ENCODE results near the gene SLC4A11. TPM values are rescaled to one million over a fixed set of nuclear protein-coding genes. Genes with fewer than 3 reads are reported as not detected.
"Not testable (repeated sequence)": the region's sequence is repeated elsewhere in the genome, so short reads cannot be mapped to it uniquely, and the experiment has no call there.

Gene SLC4A11
- total RNA-seq, 1 donor from 2014 or later = 3.2 TPM

DNA sequence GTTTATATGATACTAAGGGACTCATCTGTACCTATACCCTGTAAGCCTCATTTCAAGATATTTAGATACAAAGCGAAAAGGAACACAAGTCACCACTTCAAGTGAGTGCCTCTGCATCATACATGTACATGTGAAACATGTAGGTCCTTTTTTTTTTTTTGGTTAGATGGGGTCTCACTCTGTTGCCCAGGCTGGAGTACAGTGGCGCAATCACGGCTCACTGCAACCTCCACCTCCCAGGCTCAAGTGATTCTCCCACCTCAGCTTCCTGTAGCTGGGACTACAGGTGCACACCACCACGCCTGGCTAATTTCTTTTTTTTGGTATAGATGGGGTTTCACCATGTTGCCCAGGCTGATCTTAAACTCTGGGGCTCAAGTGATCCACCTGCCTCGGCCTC, 56.6 kb downstream of the SLC4A11 start:
- DNase-seq (ENCODE audit: low spot score); H3K27me3 Mint-ChIP-seq (ENCODE audit: insufficient read depth); H3K27ac Mint-ChIP-seq; H3K4me3 Mint-ChIP-seq; H3K9me3 Mint-ChIP-seq; H3K36me3 Mint-ChIP-seq (ENCODE audit: low read depth); H3K4me1 Mint-ChIP-seq (ENCODE audit: low read depth); intact Hi-C loops (cut with micrococcal nuclease): not testable (repeated sequence)

DNA sequence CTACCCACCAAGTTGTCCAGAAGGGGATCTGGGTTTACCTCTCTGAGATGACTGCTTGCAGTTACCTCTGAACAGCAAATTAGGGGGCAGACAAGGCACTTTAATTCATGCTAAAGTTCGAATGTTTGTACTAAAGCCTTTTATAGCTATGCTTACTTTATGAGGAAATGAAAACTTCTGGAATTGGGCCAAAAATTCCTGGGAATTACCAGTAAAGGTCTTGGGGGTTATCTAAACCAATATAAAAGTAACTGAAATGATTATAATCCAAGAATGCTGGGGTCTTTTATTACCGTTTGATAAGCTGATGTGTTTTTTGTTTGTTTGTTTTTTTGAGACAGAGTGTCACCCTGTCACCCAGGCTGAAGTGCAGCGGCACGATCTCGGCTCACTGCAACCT, 57.7 kb downstream of the SLC4A11 start:
- Mint-ChIP-seq H3K27me3 (ENCODE audit: insufficient read depth) (peaks cover 2% of the 10 kb centered on the region), H3K4me3 (no peak overlapping the region), H3K9me3 (no peaks in the 10 kb centered on the region), H3K27ac (no peak overlapping the region), H3K36me3 (ENCODE audit: low read depth) (no peaks in the 10 kb centered on the region), H3K4me1 (ENCODE audit: low read depth) (no peaks in the 10 kb centered on the region)
- intact Hi-C loops (cut with micrococcal nuclease) = no loop called here
- DNase-seq (ENCODE audit: low spot score) = no peak

DNA sequence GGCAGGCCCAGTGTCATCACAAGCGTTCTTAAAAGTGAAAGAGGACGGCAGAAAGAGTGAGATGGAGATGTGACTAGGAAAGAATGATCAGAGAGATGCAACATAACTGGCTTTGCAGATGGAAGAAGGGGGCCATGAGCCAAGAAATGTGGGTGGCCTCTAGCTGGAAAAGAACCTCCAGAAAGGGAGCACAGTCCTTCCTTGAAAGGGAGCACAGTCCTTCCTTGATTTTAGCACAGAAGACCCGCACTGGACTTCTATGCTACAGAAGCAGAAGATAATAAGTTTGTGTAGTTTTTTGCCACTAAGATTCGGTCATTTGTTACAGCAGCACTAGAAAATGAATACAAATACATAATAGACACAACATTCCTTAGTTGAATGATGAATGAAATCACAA, 58.7 kb downstream of the SLC4A11 start:
- intact Hi-C loops (cut with micrococcal nuclease) = no loop called here
- no peak overlapping the region for H3K27ac Mint-ChIP-seq
- no peak for DNase-seq (ENCODE audit: low spot score)
- H3K4me1 Mint-ChIP-seq (ENCODE audit: low read depth) = no peaks in the 10 kb centered on the region
- no peaks in the 10 kb centered on the region for H3K9me3 Mint-ChIP-seq
- no peak overlapping the region for H3K4me3 Mint-ChIP-seq
- peaks cover 6% of the 10 kb centered on the region for H3K27me3 Mint-ChIP-seq (ENCODE audit: insufficient read depth)
- no peaks in the 10 kb centered on the region for H3K36me3 Mint-ChIP-seq (ENCODE audit: low read depth)

DNA sequence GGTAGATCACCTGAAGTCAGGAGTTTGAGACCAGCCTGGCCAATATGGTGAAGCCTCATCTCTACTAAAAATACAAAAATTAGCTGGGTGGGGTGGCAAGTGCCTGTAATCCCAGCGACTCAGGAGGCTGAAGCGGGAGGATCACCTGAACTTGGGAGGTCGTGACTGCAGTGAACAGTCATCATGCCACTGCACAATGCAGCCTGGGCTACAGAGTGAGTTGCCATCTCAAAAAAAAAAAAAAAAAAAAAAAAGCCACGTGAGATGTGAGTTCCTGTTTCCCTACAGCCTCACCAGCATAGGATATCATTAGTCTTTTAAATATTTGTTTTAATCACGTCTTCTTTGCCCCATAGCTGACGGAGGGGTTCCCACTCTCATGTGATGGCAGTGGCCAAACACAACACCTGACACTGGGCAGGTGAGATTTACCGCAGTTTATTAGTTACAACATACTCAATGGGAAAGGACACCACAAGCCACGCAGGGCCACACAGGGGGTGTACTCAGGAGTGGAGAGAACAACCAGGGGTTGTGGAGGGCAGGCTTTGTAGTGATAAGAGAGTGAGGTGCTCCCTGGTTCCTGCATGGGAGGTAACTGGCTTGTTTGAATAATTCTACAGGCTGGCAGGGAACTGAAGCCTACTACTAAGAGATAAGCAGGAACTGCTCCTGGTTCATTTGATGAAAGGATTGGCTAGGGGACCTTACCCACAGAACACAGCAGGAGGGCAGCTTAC, 61.1 kb downstream of the SLC4A11 start:
- Mint-ChIP-seq H3K9me3 (no peaks in the 10 kb centered on the region), H3K4me3 (no peak overlapping the region), H3K27ac (no peak overlapping the region), H3K4me1 (ENCODE audit: low read depth) (peaks cover 12% of the 10 kb centered on the region), H3K36me3 (ENCODE audit: low read depth) (peaks cover 5% of the 10 kb centered on the region), H3K27me3 (ENCODE audit: insufficient read depth) (peaks cover 16% of the 10 kb centered on the region)
- intact Hi-C loops (cut with micrococcal nuclease) = no loop called here
- no peak for DNase-seq (ENCODE audit: low spot score)

Other genes starting within 250 kb of the SLC4A11 start
- 2.1 and 2.3 TPM in 2 replicates for gene GNRH2, start 195.6 kb downstream of the SLC4A11 start, total RNA-seq
- gene MRPS26, start 193.1 kb downstream of the SLC4A11 start, total RNA-seq = 106 and 114 TPM in 2 replicates
- not detected in 2 replicates for gene OXT, start 167.6 kb downstream of the SLC4A11 start, total RNA-seq
- gene AVP, start 154.5 kb downstream of the SLC4A11 start, total RNA-seq = not detected in 2 replicates
- gene FASTKD5, start 79.3 kb downstream of the SLC4A11 start, total RNA-seq = 25.4 TPM in 2 replicates
- gene UBOX5, start 79.3 kb downstream of the SLC4A11 start, total RNA-seq = 5.9 and 7.7 TPM in 2 replicates
- gene LZTS3, start 65.6 kb downstream of the SLC4A11 start, total RNA-seq = 0.54 and 0.78 TPM in 2 replicates
- 67.5 and 72.3 TPM in 2 replicates for gene DDRGK1, start 34.5 kb downstream of the SLC4A11 start, total RNA-seq
- gene ITPA, start 29.7 kb downstream of the SLC4A11 start, total RNA-seq = 93.3 and 96.0 TPM in 2 replicates
- 0.78 and 0.98 TPM in 2 replicates for gene DNAAF9, start 168.5 kb upstream of the SLC4A11 start, total RNA-seq
- 10.9 and 11.9 TPM in 2 replicates for gene ATRN, start 231.8 kb upstream of the SLC4A11 start, total RNA-seq